ENCODE results near the gene CCM2.

GRCh38 chr7:45021604-45022296, 21.7 kb downstream of the CCM2 start:
- TF ChIP-seq CTCF (IDR thresholded peaks at IDR 0.05) = no peak
- TF ChIP-seq POLR2A (IDR thresholded peaks at IDR 0.05) = no peak
